A549 (cell line): ENCODE data around the gene CPB2. TPM values are rescaled to one million over a fixed set of nuclear protein-coding genes. Genes with fewer than 3 reads are reported as not detected.

ENCODE experiments used
- ATAC-seq, 2 experiments: fragments of 200-7000 bp in 1 of 2; fragments of >200 bp in 1 of 2; cut with Nextera tagmentation in 1 of 2; cut with Tn5 transposase in 1 of 2; 3 replicates each; pipeline versions ENCODE4 v1.8.0 to v1.9.1; 2018 to 2020; ENCODE audit warnings: mild to moderate bottlenecking in 1 of 2, moderate library complexity in 1 of 2
- CTCF ChIA-PET: fragments of 300-600 bp; sonication (Branson Sonifier 250); formaldehyde crosslinking; extraction: SDS; loops from one replicate; lab custom pipeline; 2021; ENCODE audit warnings: antibody characterized with exemption, inconsistent platforms; lab: Yijun Ruan, JAX
- POLR2A ChIA-PET: fragments of 350-600 bp; formaldehyde crosslinking; extraction: SDS; loops from one replicate; lab custom pipeline; 2021; ENCODE audit warnings: antibody characterized with exemption, inconsistent platforms; lab: Yijun Ruan, JAX
- DNase-seq, 2 experiments: peaks; one replicate each; pipeline versions ENCODE4 v3.0.0 to v3.0.0-alpha.2; 2011 to 2016; ENCODE audit warnings: low read depth in 1 of 2, low spot score in 1 of 2
- FAIRE-seq: peaks from 2 replicates; lab custom pipeline; 2011; peaks lifted over from hg19 to GRCh38; lab: Jason Lieb, UNC
- H3K27ac ChIP-seq, 2 experiments: fragments of >200 bp; sonication (Bioruptor Twin); formaldehyde crosslinking; 3 replicates each; pipeline ENCODE4 v1.5.1; 2016 to 2017
- H3K4me1 ChIP-seq: fragments of >200 bp; sonication (Bioruptor Twin); formaldehyde crosslinking; 3 replicates; pipeline ENCODE4 v1.6.1; 2016
- H3K4me2 ChIP-seq: fragments of >200 bp; sonication (Bioruptor Twin); formaldehyde crosslinking; 3 replicates; pipeline ENCODE4 v1.6.1; 2016
- H3K4me3 ChIP-seq: fragments of >200 bp; sonication (Bioruptor Twin); formaldehyde crosslinking; 3 replicates; pipeline ENCODE4 v1.5.1; 2016
- H3K9me3 ChIP-seq: fragments of >200 bp; sonication (Bioruptor Twin); formaldehyde crosslinking; 3 replicates; pipeline ENCODE4 v1.6.1; 2016
- CBX2 ChIP-seq: fragments of 200-600 bp; sonication (generic); IDR thresholded peaks from 2 replicates; pipeline ENCODE4 v1.6.1; 2016; ENCODE audit warnings: low read depth, mild to moderate bottlenecking, borderline replicate concordance
- CHD2 ChIP-seq: fragments of 150-350 bp; IDR thresholded peaks from 2 replicates; pipeline ENCODE4 v1.6.1; 2014; ENCODE audit warnings: low read length; ENCODE audit not compliant: partially characterized antibody
- CHD4 ChIP-seq: fragments of 200-600 bp; sonication (generic); IDR thresholded peaks from 2 replicates; pipeline ENCODE4 v1.6.1; 2016; ENCODE audit warnings: antibody characterized with exemption, mild to moderate bottlenecking, borderline replicate concordance
- EP300 ChIP-seq, 2 experiments: fragments of >200 bp; sonication (Bioruptor Twin); formaldehyde crosslinking; IDR thresholded peaks; 2 replicates in 1 of 2; 3 replicates in 1 of 2; pipeline ENCODE4 v1.6.1; 2016 to 2017
- ESRRA ChIP-seq: fragments of 150-350 bp; IDR thresholded peaks from 2 replicates; pipeline ENCODE4 v1.6.1; 2014; ENCODE audit warnings: mild to moderate bottlenecking, low read length, borderline replicate concordance
- FOSL2 ChIP-seq, 2 experiments: fragments of 450-650 bp in 1 of 2; fragments of >200 bp in 1 of 2; sonication (Bioruptor Twin) in 1 of 2; formaldehyde crosslinking; IDR thresholded peaks; 2 replicates each; pipeline versions ENCODE4 v1.5.0 to v1.6.1; 2016 to 2020; ENCODE audit warnings: mild to moderate bottlenecking in 1 of 2, moderate library complexity in 1 of 2
- JUN ChIP-seq, 2 experiments: fragments of >200 bp; sonication (Bioruptor Twin); formaldehyde crosslinking; IDR thresholded peaks; 2 replicates in 1 of 2; 3 replicates in 1 of 2; pipeline ENCODE4 v1.6.1; 2016 to 2017
- JUNB ChIP-seq: fragments of >200 bp; sonication (Bioruptor Twin); formaldehyde crosslinking; IDR thresholded peaks from 2 replicates; pipeline ENCODE4 v1.6.1; 2016
- KDM5A ChIP-seq: fragments of 200-600 bp; sonication (generic); IDR thresholded peaks from 2 replicates; pipeline ENCODE4 v1.6.1; 2016; ENCODE audit warnings: antibody characterized with exemption, mild to moderate bottlenecking
- MYC ChIP-seq: IDR thresholded peaks from 2 replicates; pipeline ENCODE4 v1.6.1; 2012; ENCODE audit warnings: mild to moderate bottlenecking, inconsistent platforms, low read length, improper control_type of control experiment, borderline replicate concordance
- NR3C1 ChIP-seq: fragments of >200 bp; sonication (Bioruptor Twin); formaldehyde crosslinking; IDR thresholded peaks from 3 replicates; pipeline ENCODE4 v1.6.1; 2017
- RAD21 ChIP-seq, 2 experiments: fragments of >200 bp in 1 of 2; sonication (Bioruptor Twin) in 1 of 2; formaldehyde crosslinking in 1 of 2; IDR thresholded peaks in 1 of 2; conservative IDR thresholded peaks in 1 of 2; 2 replicates in 1 of 2; 3 replicates in 1 of 2; pipeline ENCODE4 v1.6.1; 2012 to 2018; ENCODE audit warnings: inconsistent platforms in 1 of 2
- RCOR1 ChIP-seq: fragments of 150-350 bp; IDR thresholded peaks from 2 replicates; pipeline ENCODE4 v1.6.1; 2014; ENCODE audit warnings: antibody characterized with exemption, low read length, low read depth
- RFX5 ChIP-seq: fragments of 450-650 bp; IDR thresholded peaks from 2 replicates; pipeline ENCODE4 v1.7.1; 2014; ENCODE audit warnings: antibody characterized with exemption, mild to moderate bottlenecking, moderate library complexity
- SMC3 ChIP-seq: fragments of >200 bp; sonication (Bioruptor Twin); formaldehyde crosslinking; IDR thresholded peaks from 3 replicates; pipeline ENCODE4 v1.6.1; 2018; ENCODE audit warnings: inconsistent platforms
- WGBS: methylation state at CpG from one replicate; pipeline ENCODE4 v1.1.6; 2017; ENCODE audit errors: missing lambda C conversion rate; 5-methylcytosine and 5-hydroxymethylcytosine counted together
- polyA plus RNA-seq, 4 experiments: library from polyadenylated mRNA; depleted of rRNA in 3 of 4; stranded (reverse); fragments of >200 nt; fragmentation: RNase III in 1 of 4; extraction: RNeasy Plus Mini Kit Qiagen cat#74134 plus additional on column Dnase treatment in 1 of 4; gene quantifications; 2 replicates in 3 of 4; 3 replicates in 1 of 4; pipeline ENCODE4 v1.2.3, GENCODE V29; 2011 to 2017
- TF ChIP-seq, protein P1 (sequence below): fragments of >200 bp; sonication (Bioruptor Twin); formaldehyde crosslinking; IDR thresholded peaks from 3 replicates; pipeline ENCODE4 v1.5.1; 2016
- TF ChIP-seq, protein P2 (sequence below): IDR thresholded peaks from 2 replicates; pipeline ENCODE4 v1.6.1; 2012
- TF ChIP-seq, protein P3 (sequence below): fragments of 250-450 bp; sonication (Bioruptor Pico); IDR thresholded peaks from 2 replicates; pipeline ENCODE4 v1.5.0; 2021; ENCODE audit warnings: mild to moderate bottlenecking, moderate library complexity, borderline replicate concordance
- TF ChIP-seq, protein P4 (sequence below): fragments of >200 bp; sonication (Bioruptor Twin); formaldehyde crosslinking; IDR thresholded peaks from 3 replicates; pipeline ENCODE4 v1.6.1; 2016

Gene CPB2
- polyA plus RNA-seq, 2 of the 4 experiments (the other 2 are of a cell fraction): 0.05 to 0.48 TPM

DNA sequence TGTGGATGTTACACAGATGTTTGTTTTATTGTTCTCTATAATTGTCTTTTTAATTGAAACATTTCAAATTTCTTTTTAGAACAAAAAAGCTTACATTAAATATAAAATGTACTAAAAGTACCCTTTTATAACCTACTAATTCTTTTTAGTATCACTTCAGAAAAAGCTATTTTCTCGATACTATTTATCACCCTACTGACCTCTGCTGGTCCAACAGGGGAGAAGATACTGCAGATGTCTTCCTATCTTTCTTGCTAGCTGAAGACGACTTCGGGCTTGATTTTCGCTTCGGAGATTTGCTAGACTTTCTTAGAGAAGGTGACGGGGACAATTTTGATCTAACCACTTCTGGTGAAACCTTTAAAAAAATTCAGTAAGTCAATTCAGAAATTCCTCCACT lies 94.7 kb downstream of the CPB2 start:
- ATAC-seq: no peak
- Histone ChIP-seq H3K4me2 (no peak overlapping the region), H3K27ac (no peak overlapping the region), H3K9me3 (no peaks in the 10 kb centered on the region), H3K4me3 (no peak overlapping the region)
- FAIRE-seq: no peak
- ChIA-PET CTCF (interaction anchor here (0.5 to 1.0 kb wide), 6 partner anchors 9 to 498 kb away, joined by 3 to 6 read pairs (median 4); no protein-coding TSS in a partner anchor), POLR2A (no interaction called here)
- 86% methylated on average over 6 of the region's 6 CpGs for whole genome bisulfite sequencing
- DNase-seq: peak in 1 of 2 experiments; percentile 9
- TF ChIP-seq, protein P1, sequence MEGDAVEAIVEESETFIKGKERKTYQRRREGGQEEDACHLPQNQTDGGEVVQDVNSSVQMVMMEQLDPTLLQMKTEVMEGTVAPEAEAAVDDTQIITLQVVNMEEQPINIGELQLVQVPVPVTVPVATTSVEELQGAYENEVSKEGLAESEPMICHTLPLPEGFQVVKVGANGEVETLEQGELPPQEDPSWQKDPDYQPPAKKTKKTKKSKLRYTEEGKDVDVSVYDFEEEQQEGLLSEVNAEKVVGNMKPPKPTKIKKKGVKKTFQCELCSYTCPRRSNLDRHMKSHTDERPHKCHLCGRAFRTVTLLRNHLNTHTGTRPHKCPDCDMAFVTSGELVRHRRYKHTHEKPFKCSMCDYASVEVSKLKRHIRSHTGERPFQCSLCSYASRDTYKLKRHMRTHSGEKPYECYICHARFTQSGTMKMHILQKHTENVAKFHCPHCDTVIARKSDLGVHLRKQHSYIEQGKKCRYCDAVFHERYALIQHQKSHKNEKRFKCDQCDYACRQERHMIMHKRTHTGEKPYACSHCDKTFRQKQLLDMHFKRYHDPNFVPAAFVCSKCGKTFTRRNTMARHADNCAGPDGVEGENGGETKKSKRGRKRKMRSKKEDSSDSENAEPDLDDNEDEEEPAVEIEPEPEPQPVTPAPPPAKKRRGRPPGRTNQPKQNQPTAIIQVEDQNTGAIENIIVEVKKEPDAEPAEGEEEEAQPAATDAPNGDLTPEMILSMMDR: peak; percentile 30
- peak; percentile 6 to 12; a peak in 1 of 5 replicates for TF ChIP-seq RAD21 (conservative IDR thresholded peaks at IDR 0.05 in 1 of 2, IDR thresholded peaks at IDR 0.05 in 1 of 2)
- TF ChIP-seq CHD2: no peak
- TF ChIP-seq EP300 (IDR thresholded peaks at IDR 0.05): no peak
- TF ChIP-seq SMC3: peak; percentile 33; the same call in 1 of the 3 replicates
- TF ChIP-seq, all 56 proteins: peak for 3
- no peaks in the 10 kb centered on the region for H3K4me1 ChIP-seq

DNA sequence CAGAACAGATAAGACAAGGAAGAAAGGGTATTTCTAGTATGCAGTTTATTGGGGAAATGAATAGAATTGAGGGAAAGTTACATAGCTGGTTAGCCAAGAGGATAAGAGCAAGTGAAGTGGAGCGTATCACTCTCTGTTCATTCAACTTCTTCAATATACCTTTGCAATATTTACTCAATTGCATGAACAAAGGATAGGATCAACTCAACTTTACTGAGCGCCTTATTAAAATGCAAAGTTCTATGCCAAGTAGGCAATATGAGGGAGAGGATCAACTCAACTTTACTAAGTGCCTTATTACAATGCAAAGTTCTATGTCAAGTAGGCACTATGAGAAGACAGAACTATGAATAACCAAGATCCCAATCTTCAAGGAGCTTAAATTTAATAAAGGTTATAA lies 96.2 kb downstream of the CPB2 start:
- POLR2A ChIA-PET: no interaction called here
- no peak overlapping the region for H3K4me2 ChIP-seq
- no peak for ATAC-seq
- TF ChIP-seq CHD4 (no peak), SMC3 (no peak), KDM5A (no peak), RCOR1 (no peak), RAD21 (conservative IDR thresholded peaks at IDR 0.05 in 1 of 2, IDR thresholded peaks at IDR 0.05 in 1 of 2) (no peak), NR3C1 (no peak), JUNB (no peak), CBX2 (no peak), RFX5 (no peak), ESRRA (no peak), FOSL2 (IDR thresholded peaks at IDR 0.05) (no peak), FOSL2 (CRISPR knock-in tag; IDR thresholded peaks at IDR 0.05) (no peak), JUN (IDR thresholded peaks at IDR 0.05) (no peak), MYC (no peak)
- TF ChIP-seq, protein P1: no peak
- TF ChIP-seq, protein P2, sequence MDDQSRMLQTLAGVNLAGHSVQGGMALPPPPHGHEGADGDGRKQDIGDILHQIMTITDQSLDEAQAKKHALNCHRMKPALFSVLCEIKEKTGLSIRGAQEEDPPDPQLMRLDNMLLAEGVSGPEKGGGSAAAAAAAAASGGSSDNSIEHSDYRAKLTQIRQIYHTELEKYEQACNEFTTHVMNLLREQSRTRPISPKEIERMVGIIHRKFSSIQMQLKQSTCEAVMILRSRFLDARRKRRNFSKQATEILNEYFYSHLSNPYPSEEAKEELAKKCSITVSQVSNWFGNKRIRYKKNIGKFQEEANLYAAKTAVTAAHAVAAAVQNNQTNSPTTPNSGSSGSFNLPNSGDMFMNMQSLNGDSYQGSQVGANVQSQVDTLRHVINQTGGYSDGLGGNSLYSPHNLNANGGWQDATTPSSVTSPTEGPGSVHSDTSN: no peak
- TF ChIP-seq, protein P3, sequence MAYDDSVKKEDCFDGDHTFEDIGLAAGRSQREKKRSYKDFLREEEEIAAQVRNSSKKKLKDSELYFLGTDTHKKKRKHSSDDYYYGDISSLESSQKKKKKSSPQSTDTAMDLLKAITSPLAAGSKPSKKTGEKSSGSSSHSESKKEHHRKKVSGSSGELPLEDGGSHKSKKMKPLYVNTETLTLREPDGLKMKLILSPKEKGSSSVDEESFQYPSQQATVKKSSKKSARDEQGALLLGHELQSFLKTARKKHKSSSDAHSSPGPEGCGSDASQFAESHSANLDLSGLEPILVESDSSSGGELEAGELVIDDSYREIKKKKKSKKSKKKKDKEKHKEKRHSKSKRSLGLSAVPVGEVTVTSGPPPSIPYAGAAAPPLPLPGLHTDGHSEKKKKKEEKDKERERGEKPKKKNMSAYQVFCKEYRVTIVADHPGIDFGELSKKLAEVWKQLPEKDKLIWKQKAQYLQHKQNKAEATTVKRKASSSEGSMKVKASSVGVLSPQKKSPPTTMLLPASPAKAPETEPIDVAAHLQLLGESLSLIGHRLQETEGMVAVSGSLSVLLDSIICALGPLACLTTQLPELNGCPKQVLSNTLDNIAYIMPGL (CRISPR knock-in tag): no peak
- TF ChIP-seq, protein P4, sequence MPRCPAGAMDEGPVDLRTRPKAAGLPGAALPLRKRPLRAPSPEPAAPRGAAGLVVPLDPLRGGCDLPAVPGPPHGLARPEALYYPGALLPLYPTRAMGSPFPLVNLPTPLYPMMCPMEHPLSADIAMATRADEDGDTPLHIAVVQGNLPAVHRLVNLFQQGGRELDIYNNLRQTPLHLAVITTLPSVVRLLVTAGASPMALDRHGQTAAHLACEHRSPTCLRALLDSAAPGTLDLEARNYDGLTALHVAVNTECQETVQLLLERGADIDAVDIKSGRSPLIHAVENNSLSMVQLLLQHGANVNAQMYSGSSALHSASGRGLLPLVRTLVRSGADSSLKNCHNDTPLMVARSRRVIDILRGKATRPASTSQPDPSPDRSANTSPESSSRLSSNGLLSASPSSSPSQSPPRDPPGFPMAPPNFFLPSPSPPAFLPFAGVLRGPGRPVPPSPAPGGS: no peak
- TF ChIP-seq, all 56 proteins: peak for 0
- no peak overlapping the region for H3K4me3 ChIP-seq
- H3K27ac ChIP-seq: no peak overlapping the region
- no peak for DNase-seq
- H3K4me1 ChIP-seq: no peaks in the 10 kb centered on the region
- WGBS: 89% methylated on average over 2 of the region's 2 CpGs
- no peaks in the 10 kb centered on the region for H3K9me3 ChIP-seq
- CTCF ChIA-PET: no interaction called here
- no peak for FAIRE-seq
